NCI-H2107 (cell line): ENCODE results near the gene BICC1.

Experiments used
- DNase-seq: peaks from one replicate; lab custom pipeline; 2025; lab: John Stamatoyannopoulos, UW

The BICC1 gene

DNA sequence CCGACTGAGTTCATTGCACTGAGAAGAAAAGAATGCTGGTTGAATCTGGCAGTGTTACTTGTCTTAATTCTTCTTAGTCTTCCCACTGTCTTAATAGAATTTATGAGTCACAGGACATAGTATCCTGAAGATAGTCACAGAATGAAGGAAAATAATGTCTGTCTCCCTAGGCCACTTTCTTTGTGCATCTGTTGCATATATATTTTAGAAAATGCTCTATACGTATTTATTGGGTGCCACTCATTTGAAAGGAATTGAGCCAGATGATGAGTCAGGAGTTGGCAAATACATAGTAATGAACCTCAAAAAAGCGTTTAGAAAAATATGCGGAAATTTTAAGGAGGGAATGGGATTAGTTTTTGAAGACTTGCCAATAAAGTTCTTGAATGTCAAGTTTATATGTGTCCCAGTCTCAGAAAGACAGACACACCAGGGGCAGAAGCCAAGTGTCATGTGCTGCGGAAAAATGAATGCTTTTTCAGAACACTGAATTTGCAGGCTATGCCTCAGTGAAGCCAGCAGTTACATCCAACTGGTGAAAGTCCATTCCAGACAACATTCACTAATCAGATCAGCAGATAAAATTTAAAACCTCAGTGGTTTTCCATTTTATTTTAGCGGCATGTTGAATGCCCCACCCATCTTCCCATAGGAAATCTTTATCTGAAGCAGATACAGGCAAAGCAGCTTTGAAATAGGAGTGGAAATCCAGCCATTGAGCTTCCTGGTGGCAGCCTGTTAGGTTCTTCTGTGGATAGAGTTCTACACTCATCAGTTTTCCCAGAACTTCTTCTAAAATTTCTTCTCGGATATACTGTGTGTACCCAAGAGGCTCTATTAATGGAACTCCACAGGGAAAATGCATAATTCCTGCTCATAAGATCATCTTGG lies 308.4 kb downstream of the BICC1 start:
- DNase-seq, result no peak

DNA sequence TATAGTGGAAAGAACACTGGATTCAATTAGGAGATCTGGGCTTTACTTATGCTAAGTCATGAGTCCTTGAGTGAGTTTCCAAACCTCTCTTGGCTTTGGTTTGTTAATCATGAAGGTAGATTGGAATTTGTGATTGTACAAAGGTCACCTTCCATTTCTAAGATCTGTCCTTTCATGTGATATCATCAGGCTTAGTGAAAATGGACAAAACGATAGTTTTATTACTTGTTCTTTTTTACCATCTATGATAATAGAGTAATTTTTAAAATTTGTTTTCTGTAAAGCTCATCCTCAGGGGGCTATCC lies 309.0 kb downstream of the BICC1 start:
- DNase-seq, result no peak

DNA sequence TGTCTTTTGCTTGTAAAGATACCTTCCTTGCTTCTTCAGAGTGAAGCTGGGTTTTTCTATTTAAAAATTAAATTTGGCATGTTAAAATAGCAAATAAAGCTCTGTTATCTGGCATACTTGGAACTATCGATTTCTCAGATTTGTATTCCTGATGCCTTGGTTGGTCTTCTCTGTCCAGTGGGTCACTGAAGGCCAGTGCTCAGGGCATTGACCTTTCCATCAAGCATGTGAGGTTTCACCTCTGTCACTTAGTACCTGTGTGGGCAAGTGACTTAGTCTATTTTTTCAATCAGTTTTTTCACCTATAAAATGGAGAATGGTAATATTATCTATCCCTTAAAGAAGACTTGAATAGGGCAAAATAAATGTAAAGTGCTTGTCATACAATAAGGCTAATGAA lies 311.3 kb downstream of the BICC1 start:
- DNase-seq, result no peak

DNA sequence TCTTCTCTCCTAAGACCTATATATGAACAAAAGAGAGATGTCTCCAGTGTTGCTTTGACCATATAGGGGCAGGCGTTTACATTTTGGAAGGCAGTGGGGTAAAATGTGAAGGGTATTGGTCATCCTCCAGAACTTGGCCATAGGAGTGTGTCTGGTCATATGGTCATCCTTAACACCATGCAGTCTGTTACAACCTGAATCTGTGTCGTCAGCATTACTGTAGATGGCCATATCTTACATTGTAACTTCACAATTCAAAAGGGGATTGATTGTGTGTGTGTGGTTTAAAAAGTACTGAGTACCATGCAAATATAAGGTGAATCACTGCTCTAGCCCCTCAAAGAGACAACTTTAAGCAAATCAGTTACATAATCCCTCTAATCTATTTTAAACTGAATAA lies 311.7 kb downstream of the BICC1 start:
- DNase-seq, result no peak

DNA sequence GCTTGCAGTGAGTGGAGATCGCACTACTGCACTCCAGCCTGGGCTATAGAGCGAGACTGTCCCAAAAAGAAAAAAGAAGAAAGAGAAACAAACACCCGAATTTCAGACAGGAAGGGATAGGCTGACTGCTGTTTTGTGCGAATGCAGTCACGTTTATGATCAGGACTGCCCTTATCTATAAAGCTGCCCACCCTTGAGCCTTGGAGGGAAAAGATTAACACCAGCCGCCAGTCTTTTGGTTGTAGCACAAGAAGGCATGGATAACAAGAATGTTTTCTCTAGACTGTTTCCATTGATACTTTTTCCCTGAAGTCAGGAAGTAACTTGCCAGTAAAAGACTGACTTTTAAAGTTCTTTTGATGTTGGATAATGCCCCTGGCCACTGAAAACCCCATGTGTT lies 314.0 kb downstream of the BICC1 start:
- DNase-seq, result no peak

DNA sequence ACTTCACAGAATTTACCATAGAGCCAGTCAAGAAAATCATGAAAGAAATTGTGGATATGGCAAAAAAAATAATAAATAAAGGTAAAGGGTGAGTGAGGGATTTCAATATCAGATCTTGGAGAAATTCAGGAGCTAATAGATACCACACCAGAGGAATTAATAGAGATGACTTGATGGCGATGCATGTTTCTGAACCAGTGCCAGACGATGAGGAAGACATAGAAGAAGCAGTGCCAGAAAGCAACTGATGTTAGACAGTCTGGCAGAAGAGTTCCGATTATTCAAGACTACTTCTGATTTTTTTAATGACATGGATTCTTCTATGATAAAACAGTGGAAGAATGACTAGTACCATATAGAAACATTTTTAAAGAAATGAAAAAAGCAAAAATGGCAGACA lies 314.7 kb downstream of the BICC1 start:
- no peak for DNase-seq

DNA sequence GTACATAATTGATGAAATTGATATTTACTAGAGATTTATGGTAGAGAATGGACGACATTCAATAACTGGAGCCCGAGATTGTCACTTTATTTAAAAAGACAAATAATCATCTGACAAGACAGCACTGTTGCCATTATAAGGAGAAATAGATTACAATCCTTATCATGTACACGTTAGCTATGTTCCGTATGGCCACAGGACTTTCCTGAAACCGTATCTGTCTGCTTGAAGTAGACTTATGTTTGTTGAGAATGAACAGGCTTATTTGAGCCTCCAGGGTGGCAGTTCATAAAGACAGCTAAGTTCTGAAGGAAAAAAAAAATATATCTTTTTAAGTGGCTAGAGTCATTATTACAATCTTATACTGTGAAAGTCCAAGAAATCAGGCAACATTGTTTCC lies 317.2 kb downstream of the BICC1 start:
- DNase-seq, result no peak

DNA sequence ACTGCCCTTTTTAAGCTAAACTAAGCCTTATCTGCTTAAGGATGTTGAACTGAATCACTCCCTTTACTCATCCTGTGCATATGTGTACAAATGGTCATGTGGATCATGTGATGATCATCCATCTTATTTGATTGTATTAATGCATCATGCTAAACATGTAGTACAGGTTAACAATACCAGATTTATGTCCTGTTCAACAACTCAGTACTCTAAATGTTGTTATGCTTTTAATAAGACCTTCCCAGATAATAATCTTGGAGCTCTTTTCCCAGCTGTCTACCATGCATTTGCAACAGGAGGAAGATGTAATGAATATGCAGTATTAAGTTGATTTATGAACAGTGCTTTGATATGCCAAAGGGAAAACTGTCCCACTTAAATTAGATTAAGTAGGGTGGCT lies 318.0 kb downstream of the BICC1 start:
- DNase-seq, result no peak

DNA sequence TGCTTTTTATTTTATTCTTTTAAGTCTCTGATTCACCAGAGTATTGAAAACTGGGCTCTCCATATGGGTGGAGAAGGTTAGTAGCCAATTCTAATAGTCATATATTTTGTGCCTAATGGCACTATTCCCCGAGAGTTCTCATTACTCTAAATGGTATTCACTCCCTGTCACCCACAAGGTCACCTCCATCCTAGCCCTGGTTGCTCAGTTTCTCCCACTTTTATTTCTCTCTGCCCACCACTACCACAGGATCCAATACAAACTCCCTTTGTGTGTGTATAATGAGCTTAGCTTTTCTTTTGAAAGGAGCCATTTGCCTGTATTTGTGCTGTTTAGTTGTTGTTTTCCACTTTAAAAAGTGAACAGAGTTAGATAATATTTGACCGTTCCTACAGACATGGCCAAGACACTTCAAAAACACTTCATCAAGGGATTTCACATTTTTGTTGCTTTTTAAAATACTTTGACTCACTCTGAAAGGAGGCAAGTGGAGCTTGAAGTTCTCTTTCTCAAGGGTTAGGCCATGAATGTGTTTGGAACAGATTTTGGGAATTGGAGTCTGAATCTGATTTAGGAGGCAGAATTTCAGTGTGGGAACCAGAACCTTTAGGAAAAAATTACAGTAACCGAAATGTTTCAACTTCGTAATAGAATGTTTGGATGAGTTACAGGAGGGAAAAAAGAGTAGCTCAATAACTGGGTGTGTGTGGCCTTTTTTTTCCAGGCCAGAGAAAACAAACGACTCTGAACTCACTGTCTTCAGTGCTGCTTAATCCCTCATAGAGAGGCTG lies 321.3 kb downstream of the BICC1 start:
- DNase-seq, result no peak

DNA sequence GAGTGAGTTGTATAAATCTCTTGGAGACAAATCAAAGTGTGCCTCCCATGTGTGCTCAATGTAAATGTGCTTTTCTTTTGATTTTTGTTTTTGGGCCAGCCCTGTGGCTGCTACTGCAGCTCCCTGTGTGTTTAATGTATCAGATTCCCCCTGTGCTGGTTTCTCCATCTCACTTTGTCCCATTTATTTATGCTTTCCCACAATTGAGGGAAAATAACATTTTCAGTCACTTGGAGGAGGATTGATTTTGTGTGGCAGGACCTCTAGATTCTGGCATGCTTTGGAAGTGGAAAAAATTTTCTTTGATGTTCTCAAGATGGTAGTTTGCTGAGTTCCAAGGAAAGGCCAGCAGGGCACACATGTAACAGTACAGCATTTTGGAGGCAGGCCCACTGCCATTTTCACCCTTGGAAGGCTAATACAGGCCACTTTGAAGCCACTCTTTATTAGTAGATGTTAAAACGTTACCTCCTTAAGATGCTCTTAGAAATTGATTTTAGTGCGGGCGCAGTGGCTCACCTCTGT lies 323.6 kb downstream of the BICC1 start:
- DNase-seq, result no peak

DNA sequence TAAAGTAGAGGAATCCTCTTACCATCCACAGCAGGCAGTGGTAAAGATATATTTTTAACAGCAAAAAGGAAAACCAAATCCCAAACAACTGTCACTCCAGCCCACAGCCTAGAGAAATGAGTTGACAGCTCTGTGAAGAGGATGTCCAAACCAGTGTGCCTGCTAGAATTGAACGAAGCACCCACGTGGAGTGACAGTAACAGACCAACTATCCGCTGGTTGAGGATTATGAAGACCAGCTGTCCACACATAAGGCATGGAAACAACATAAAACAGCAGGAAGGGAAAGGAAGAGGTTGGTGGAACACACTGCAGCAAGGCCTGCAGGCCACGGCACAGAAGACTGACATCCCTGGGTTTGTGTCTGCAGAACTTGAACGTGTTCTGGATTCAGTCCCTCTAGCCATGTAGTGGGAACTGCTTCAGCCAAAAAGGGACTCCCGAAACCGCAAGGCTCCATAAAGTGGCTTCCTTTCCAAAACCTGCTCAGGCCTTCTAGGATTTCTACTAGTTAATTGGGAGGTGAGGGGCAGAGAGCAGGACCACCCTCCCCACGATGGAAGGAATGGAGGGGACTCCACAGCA lies 324.4 kb downstream of the BICC1 start:
- no peak for DNase-seq

DNA sequence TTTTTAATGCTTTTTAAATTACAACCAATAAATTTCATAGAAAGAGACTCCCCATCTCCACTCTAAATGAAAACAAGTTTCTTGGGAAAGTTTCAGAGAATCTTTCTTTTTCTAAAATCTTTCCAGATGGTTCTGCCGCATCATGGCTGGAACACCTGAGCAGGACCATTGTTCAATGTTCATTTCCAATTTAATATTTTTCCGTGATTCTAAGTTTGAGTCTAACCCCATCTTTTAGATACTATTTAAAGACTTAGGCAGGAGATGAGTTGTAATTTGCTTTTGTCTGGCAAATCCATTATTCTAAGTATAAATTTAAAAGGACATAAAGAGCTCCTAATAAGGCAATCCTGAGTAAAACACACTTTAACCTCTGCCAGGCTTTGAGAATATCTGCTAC lies 325.2 kb downstream of the BICC1 start:
- DNase-seq, result no peak

DNA sequence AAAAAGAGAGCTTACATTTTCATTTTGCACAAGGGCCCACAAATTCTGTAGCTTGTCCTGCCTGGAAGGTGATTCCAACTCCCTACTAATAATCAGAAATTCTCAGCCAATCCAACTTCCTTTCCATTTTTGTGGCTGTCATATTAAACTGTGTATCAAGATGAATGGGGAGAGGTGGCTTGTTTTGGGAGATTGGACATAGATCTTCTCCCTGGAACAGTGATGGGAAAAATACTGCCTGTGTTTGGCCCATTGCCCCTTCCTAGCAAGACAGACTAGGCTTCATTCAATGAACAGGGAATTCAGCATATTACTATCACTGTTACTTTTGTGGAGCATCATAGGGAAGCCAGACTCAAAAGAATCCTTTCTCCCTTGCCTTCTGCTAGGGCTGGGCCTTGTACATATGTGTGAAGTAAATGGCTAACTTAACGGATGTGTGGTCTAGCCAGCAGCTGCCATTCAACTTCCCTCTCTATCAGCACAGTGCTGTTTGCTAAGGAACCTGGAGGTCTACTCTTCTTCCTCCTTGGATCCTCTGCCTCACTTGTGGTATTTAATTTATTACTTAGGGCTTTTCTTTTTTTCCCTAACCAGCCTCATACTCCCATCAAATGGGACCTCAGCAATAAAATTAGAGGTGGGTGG lies 326.0 kb downstream of the BICC1 start:
- DNase-seq, result no peak

DNA sequence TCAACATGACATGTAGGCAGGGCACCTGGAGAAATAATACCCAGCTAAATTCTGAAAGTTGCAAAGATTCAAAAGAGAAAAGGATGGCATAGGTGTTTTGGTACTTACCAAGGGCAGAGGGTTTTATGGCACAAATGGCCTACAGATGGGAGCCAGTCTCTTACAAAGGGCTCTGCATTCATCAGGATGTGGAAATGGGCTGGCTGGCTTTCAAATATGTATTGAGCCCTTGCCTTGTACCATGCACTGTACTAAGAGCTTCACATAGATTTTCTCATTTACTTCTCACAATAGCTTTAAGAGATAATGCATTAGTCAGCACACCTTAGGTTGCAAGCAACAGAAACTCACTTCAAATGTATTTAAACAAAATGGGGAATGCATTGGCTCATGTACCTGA lies 327.1 kb downstream of the BICC1 start:
- DNase-seq, result no peak

DNA sequence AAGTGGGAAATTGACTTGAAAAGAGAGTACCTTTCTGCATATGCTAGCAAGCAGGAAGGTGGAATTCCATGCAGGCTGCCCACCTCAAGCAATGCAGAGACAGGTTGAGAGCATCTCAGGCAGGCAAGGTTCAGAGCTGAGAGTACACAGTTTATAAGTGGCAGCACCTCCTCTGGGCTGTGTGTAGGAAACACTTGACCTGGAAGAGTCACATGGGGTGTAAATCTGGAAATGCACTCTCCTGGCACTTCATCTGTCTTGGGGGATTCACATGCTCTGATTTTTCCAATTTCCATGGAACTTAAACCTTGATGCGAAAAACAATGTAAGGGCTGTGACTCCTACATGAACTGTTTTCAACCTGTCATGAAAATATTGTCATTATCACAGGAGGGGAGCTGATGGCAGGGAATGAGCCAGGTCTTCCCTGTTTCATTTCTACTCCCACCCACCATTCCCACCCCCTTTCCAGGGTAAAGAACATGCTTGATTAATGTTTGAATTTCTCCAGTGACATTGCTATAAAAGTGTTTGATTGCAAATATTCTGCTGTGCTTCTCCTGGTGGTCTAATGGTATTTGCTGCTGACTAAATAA lies 328.3 kb downstream of the BICC1 start:
- no peak for DNase-seq

DNA sequence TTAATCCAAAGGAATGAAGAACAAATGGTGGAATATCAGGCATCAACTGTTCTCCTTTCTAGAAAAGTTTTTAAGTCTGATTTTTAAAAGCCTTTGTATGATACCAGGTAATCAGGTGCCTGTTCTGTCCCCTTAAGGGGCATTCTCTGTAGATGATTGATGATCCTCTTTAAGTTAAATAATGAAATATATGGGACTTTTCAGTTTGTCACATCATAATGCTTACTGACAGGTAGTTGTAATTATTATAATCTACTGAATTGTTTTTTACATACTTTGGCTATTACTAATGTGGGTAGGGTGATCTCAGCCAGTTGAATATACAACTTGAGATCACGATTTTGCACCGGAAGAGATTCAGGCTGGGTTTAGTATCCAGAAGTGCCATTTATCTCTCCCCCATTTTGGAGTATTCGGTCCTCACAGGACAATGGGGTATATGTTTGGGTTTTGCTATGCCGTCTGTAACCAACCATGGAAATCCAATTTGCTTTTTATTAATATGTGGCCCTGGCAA lies 330.2 kb downstream of the BICC1 start:
- DNase-seq, result no peak

DNA sequence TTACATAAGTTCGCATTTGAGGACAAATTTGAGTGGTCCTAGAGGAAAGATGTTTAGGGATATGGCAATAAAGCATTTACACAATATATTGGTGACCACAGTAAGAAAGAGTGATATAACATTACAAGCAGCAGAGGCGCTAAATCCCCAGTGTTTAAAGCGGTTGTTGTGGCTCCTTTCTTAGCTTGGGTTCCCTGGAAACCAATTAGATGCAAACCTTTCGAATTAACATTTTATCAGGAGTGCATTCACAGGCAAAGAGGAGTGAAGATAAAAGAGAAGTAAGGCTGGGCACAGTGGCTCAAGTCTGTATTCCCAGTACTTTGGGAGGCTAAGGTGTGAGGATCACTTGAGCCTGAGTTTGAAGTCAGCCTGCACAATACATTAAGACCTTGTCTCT lies 331.1 kb downstream of the BICC1 start:
- no peak for DNase-seq

DNA sequence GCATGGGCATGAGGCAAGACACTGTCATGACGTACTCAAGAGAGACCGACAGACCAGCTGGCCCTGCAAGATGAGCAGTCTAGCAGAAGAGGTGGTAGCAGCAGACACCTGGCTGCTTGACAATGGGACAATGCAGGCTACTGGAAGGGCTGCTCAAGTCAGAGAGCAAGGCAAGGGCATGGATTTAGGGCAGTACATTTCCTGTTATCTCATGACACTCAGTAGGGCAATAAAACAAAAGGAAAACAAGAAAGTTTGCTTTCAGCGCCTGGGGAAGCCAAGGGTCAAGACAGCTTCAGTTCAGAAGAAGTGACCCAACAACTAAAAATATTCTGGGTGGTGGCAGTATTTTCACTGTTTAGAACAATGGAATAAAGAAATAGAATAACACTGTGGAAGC lies 332.0 kb downstream of the BICC1 start:
- DNase-seq, result no peak

DNA sequence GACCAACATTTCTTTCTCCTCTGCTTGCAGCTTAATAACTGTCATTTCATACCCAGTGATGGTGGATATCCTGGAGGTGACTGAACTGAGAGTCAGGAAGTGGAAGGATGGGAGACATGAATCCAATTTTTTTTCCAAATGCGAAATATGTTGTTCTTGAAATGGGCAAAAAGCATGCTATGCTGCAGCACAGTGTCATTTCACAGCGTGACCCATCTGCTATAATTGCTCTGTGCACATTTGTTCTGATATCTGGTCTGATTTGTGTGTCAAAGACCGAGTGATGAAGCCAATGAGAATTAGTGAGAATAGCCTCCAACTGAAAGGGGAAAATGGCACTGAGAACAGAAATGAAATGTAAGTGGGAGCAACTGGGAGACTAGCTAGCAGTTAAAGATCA lies 334.2 kb downstream of the BICC1 start:
- no peak for DNase-seq

DNA sequence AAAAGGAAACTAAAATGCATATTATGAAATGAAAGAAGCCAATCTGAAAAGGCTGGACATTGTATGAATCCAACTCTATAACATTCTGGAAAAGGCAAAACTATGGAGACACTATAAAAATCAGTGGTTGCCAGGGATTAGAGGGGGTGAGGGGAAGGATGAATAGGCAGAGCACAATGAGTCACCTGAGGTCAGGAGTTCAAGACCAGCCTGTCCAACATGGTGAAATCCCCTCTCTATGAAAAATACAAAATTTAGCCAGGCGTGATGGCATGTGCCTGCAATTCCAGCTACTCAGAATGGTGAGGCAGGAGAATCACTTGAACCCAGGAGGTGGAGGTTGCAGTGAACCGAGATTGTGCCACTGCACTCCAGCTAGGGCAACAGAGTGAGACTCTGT lies 338.9 kb downstream of the BICC1 start:
- no peak for DNase-seq

DNA sequence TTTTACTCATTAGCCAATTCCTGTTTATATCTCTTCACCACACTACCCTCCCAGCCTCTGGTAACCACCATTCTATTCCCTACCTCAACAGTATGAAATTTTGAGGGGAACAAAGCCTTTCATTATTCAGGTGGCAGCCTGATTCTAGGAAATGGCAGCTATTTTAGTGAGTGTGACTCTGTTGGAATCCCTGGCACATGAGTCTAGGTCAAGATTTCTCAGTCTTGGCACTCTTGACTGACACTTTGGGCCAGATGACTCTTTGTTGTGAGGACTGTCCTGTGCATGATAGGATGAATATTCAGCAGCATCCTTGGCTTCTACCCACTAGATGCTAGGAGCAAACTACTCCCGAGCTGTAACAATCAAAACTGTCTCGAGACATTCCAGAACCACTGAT lies 341.0 kb downstream of the BICC1 start:
- no peak for DNase-seq

DNA sequence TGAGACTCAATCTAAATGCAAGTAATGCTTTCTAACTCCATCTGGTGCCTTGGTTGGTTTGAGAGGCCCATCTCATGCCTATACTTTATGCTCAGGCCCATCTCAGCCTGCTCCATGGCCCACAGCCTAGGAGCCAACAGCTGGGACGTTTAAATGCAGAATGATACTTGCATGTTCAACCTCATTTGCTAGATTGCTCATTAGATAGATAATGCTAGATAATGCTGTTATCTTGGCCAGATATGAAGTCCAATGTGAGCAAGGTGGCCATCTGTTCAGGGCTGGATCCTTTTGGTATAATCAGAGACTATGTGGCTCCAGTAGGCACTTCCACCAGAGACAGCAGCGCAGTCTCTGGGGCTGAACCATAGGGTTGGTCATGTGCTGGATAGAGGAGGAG lies 342.1 kb downstream of the BICC1 start:
- no peak for DNase-seq
